Uterus (tissue), 2 donors: ENCODE measurements around the gene ARPC2.
"Not testable (repeated sequence)": the region's sequence is repeated elsewhere in the genome, so short reads cannot be mapped to it uniquely, and the experiment has no call there.

Experiments
- CTCF ChIP-seq, 4 experiments: fragments of 200-600 bp in 2 of 4; fragments of 450-650 bp in 2 of 4; sonication (generic) in 2 of 4; IDR thresholded peaks; one replicate each; pipeline ENCODE4 v1.5.1; 2016 to 2019; ENCODE audit warnings: antibody characterized with exemption in 4 of 4, mild to moderate bottlenecking in 2 of 4, moderate library complexity in 1 of 4
- POLR2A ChIP-seq, 2 donors: fragments of 450-650 bp; IDR thresholded peaks; one replicate each; pipeline ENCODE4 v1.6.1; 2016; ENCODE audit warnings: antibody characterized with exemption in 2 of 2, mild to moderate bottlenecking in 1 of 2, moderate library complexity in 1 of 2

GRCh38 chr2:218273214-218273907 is 56.4 kb downstream of the ARPC2 start:
- TF ChIP-seq CTCF, POLR2A (IDR thresholded peaks at IDR 0.05): not testable (repeated sequence)
